Activated T-cell treated with anti-CD3 and anti-CD28 coated beads, Interleukin-2, amount 50 U/mL, for 1 hour (primary cell): ENCODE results near the gene IL10.

ENCODE experiments used
- DNase-seq: peaks from one replicate; pipeline ENCODE4 v3.0.0-alpha.2; 2020

Gene IL10

DNA sequence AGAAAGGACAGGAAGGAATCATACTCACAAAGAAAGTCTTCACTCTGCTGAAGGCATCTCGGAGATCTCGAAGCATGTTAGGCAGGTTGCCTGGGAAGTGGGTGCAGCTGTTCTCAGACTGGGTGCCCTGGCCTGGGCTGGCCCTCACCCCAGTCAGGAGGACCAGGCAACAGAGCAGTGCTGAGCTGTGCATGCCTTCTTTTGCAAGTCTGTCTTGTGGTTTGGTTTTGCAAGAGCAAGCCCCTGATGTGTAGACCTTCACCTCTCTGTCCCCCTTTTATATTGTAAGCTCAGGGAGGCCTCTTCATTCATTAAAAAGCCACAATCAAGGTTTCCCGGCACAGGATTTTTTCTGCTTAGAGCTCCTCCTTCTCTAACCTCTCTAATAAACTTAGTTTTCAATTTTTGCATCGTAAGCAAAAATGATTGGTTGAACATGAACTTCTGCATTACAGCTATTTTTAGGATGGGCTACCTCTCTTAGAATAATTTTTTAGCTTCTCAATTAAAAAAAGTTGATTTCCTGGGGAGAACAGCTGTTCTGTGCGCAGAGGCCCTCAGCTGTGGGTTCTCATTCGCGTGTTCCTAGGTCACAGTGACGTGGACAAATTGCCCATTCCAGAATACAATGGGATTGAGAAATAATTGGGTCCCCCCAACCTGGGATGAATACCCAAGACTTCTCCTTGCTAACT, at the start of gene IL10:
TSS of gene IL10 (minus strand) at position 252 of the 695 bp plus-strand sequence. CDS start at position 193, 59 bp downstream.
- DNase-seq: no peak

DNA sequence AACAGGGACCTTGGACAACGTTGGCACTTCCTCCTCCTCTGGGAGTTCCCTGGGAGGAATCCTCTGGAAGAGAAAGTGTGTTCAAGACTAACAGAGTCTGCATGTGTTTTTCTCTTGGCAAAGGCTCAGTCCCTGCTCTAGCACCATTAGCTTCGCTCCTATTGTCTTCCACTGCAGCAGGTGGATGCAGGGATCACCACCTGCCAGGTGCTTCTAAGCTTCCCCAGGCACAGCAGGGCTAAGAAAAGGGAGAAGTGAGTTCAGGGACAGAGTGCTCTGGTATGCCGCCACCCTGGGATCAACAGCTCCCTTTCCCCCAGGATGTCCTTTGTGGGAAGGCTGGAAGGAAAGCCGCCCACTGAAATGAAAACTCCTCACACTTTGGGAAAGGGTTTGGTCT, 49.2 kb upstream of the IL10 start:
- no peak for DNase-seq

DNA sequence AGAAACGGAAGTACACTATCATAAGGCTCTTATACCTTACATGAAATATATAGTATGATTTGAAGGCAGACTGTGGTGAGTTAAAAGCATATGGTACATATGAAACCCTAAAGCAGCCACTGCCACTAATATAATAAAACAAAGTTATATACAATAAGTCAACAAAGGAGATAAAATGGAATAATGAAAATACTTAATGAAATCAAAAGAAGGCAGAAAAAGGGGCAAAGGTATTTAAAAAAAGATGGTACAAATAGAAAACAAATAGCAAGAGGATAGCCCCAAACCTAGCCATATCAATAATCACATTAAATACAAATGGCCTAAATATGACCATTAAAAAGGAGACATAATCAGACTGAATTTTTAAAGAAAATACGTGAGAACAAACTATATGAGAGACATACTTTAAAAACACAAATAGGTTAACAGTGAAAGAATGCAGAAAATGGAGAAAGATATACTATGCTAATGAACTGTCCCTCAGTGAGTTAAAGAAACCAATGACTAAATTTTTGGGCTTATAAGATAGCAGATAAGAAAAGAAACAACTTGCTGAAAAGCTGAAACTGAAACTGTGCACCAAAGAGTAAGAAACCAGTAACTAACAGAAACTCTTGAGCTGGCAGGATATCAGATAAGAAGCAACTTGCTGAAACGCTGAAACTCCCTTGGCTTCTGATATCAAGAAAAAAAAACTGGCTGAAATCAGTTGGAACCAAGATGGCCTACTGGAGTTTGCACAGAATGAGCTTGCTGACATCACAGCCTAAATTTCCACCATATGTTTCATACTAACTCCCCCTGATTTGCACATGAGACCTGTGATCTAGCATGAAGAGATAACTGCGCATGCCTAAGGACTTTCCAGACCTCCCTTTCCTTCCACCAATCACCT, 44.3 kb upstream of the IL10 start:
- DNase-seq: no peak

DNA sequence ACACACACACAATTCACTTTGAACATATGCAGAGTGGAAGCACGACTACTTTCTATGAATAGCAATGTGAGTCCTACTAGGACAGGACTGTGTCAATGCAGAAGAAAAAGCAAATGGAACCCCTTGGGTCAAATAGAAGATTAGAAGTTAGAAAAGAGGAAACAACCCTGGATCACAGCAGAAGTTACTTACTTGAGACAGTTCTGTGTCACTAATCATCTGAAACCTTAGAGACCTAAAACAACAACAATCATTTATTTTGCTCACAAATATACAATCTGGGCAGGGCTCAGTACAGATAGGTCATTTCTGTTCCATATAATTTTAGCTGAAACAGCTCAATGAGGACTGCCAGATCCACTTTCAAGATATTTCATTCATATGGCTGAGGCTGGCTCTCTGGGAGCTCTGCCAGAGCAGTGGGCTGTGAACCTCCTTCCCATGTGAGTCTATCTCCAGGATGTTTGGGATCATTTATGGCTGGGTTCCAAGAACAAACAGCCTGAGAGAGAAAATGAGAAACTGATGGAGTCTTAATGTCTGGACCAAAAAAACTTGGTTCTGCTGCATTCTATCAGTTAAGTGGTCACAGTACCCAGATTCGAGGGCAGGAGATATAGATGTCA, 42.5 kb upstream of the IL10 start:
- no peak for DNase-seq

DNA sequence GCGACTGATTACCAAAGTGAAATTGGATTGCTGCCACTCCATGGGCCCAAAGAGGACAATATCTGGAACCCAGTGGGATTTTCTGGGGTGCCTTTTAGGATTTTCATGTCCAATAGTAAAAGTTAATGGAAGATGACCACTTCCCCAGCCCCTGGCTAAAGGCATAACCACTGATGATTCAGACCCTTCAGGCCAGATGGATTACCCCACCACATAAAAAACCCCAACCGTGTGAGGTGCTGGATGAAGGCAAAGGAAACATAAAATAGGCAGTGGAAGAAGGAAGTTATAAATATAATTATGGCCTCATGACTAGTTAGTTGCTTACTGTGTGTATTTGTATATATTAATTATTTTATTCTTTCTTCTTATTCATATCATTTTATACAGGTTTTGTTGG, 40.2 kb upstream of the IL10 start:
- no peak for DNase-seq

DNA sequence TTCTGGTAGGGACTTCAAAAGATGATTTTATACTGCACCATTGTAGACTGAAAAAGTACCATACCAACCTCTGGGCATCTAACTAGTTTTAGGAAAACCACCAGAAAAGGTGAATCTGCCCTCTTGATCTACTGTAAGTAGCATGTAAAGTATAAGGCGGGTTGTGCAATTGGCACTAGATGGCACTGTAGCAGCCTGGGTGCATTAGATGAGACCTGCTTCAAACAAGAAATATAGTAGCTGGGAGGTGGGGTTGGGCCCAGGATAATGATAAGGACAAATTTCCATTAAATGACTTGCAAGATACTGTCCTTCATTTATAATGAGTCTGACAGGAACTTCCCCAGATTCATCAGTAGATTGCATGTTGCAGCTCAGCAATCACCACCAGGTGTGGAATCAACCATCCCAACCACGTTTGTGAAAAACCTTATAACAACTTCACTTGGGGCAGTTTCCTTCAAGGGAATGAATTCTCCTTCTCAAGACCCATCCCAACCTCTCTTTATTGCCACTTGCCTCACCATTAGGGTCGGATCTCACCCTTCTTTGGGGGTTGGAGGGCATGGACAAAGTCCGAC, 37.3 kb upstream of the IL10 start:
- no peak for DNase-seq

DNA sequence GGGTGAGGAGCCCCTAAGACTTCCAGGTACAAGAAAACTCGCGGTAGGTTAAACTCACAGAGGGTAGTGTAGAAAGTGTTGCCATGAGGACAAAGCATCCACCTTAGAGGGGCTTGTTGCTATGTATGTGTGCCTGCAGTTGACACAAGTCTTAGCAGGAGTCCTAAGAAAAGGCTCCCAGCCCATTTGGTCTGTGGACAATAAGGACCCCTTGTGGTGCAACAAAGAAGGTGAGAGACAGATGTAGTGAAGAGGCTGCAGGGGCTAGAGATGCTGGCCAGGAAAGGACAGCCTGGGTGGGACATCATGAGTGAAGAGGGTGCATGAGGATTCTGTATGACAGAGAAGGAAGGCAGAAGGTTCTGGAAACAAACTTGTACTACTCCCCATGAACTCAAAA, 36.3 kb upstream of the IL10 start:
- DNase-seq: peak; percentile 46

DNA sequence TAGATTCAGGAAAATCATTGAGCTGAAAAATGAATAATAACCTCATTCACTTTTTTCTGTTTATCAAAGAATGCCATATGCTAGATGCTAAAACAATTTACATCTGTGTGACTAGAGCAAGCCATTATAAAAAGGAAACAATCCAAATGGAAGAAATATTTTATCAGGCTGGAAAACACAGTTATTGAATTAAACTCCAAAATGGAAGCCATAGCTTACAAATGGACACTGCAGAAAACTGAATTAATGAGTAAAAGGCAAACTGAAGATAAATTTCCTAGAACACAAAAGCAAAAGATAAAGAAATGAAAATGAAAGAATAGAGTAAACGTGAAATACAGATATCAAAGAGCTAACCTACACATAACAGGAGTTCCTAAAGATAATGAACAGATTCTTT, 33.1 kb upstream of the IL10 start:
- no peak for DNase-seq

DNA sequence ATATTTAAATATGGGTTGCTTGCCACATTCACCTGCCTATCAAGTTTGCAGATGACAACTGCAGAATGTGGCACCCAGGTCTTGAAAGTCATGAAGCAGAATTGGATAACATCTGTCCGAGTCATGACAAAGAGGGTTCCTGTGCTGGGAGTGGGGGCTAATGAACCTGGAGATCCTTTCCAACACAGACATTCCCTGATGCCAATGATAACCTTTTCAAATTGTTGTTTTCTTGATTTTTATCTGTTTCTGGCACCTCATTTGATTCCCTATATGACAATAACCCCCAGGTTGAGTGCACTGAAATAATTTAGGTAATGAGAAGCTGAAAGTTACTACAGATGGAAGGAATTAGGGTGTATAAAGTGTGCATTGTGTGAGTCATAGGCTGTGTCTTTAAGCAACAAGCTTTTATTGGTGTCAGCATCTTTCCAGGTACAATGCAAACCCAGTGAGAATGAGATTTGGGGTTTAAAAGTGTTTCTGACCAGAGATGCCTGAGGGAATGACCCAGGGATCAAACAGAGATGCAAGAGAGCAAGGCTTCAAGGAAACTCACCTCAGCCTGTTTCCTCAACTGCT, 32.0 kb upstream of the IL10 start:
- DNase-seq: no peak

DNA sequence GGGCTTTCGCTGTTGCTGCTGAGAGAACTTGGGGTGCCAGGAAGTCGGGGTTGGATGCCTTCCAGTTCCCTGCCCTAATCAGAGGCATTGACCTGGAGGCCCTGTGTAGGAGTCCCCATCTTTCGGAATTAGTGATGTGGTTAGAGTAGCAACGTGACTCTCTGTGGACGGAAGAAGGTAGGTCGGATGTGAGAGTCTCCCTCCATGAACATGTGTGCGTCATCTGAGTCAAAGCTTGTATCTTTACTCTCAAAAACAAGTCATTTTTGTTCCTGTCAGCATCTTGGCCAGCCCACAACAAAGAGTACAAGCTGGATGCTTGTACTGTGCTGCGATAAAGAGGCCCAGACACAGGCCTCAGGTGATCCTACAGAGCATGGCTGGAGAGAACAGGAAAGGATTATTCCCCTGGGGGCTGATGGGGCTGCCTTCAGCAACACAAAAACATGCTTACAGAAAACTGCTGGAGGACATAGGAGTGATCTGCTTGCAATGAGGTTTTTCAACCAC, 31.0 kb upstream of the IL10 start:
- peak; percentile 76 for DNase-seq

DNA sequence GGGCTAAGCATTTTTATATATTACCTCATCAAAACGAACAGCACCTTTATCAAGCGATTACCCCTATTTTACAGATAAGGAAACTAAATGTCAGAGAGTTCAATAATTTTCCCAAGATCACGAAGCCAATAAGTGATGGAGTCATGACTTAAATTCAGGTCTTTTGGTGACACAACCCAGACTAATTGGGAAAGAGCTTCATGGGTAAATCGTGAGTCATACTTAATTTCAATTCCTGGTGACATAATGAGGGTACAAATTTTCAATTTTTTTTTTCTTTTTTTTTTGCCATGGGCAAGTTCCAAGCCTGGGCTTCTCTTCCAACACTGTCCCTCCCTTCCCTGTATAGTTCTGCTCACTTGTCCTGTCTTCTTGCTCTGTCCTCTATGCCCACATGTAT, 30.1 kb upstream of the IL10 start:
- DNase-seq: no peak

DNA sequence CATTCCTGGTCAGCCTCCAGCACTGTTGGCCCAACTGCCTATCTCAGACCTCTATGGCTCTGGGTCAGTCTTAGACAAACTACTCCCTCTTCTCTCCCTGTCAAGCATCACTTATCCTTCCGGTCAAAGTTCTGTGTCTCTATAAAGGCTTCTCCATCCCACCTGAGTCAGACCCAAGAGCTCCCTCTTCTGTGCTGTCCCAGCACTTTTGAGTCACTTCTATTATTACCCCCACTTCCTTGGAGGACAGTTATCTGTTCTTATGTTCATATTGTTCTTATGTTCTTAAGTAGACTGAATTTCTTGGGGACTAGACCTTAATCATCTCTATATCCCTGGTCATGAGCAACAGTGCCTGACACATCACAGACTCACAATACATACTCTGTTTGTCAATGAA, 29.2 kb upstream of the IL10 start:
- DNase-seq: no peak

DNA sequence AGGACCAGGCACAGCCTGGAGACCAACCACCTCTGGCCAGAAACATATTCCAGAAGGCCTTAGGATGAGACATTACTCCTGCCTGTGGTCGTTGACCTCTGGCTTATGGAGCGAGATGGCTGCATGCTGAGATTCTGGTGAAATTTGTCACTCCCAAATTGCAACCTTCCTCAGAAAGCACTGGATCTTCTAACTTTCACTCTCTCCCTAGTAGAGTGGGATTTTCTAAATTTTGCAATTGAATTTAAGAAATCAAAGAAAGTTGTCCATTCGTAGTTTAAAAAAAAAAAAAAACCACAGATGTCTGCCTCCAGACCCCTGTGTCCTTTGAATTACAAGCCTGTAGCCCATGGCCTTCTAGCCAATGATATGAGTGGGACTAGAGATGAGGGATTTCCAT, 28.6 kb upstream of the IL10 start:
- no peak for DNase-seq

DNA sequence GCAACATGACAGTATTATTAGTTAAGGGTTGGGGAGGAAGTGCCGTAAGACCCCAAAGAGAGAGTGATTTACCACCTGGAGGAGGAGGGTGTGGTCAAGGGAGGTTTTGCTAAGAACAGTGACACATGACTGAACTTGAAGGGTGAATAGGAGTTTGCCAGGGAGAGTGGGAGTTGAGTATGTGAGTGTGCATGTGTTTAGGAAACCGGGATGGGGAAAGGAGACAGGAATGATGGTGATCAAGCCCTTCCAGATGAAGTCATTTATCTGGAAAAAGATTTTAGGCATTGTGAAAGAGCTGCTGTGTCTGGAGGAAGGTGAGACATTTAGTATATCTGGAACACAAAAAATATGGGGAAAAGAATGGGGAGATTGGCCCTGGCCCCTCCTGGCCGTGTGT, 28.1 kb upstream of the IL10 start:
- DNase-seq: no peak

DNA sequence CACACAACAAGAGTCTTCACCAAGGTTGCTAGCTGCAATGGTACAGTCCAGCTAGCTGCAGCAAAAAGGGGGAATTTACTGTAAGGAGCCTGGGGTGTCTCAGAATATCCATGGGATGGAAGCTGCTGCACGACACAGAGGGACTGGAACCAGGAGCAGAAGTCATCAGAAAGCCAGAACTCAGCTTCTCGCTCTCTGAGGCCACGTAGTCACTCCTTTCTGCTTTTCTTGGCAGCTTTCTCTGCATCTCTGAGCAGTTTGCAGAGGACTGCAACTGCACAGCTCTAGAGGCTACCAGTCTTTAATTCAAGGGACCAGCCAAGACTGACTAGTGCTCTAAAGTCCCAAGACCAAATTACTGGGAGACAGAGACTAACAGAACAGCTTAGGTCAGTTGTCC, 27.0 kb upstream of the IL10 start:
- no peak for DNase-seq

DNA sequence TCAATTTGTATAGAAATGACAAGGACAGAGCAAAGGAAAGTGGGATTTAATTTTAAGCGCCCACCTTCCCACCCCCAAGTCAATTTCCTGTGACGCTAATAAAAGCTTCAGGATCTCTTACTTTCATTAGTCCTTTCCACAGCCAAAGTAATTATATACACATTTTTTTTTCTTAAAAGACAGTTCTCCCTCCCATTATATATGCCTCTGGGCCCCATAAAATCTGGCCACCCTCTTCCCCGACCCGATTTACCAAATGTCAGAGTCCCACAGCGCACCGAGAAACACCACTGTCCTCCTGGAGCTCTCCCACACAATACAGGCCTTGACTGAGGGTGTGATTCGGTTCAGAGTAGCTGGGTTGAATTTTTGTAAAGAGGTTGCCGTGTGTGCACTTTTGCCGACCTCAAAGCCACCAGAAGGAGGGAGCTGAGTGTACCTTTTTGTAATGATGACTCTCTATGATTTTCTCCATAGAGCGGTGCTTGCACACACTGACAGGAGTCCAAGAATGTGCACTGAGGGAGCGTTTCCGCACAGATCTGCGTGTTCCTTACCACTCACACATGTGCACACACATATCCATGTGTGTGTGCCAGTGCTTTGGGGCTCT, 26.2 kb upstream of the IL10 start:
- DNase-seq: no peak

DNA sequence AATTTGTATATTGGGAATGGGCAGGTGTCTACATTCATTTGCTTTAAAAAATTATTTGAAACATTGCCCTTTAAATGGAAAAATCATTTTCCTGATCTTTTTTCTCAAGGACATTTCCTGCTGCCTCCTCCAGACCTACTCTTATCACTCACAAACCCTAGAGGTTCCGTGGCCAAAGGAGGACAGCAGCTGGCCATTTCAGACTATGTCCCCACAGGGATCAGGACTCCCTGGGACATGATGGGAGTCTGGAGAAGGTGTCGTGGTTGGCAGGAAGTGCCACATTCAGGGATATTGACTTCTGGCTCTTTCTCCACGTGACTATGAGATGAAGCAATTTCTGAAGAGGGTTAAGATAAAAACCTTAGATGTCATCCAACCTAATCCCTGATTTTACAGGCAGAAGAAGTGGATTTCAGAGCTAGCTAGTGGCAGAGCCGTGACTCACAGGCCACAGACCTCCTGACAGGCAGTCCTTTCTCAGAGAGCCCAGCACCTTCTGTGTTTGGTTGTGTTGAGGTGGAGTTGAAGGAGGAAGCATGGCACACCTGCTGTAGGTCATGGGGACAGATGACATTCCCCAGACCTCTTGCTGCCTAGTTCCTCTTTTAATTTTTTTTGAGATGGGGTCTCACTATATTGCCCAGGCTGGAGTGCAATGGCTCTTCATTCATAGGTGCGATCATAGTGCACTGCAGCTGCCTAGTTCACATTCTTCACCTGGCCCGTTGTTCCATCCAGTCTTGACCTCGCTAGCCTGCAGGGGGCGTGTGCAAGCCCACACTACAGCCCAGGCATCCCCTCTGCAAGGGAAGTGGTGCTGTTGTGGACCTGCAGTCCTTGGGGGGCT, 25.5 kb upstream of the IL10 start:
- no peak for DNase-seq

DNA sequence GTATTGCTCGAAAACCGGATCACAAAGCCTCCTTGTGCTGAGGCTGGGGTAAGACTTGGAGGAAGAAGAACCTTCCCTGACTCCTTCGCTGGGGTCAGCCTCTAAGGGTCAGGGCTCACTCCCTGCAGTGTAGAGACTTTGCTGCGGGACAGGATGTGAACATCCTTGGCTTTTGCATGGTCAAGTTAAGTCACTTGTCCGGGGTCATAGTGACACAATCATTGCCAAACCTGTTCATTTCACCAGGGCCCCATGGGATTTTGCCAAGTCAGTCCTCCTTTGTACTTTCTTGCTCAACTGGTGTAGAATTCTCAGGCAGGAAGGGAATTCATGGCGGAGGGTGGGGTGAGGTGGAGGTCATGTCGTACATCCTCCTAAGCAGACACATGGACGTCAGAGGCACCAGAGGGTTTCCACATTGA, 24.7 kb upstream of the IL10 start:
- DNase-seq: no peak

DNA sequence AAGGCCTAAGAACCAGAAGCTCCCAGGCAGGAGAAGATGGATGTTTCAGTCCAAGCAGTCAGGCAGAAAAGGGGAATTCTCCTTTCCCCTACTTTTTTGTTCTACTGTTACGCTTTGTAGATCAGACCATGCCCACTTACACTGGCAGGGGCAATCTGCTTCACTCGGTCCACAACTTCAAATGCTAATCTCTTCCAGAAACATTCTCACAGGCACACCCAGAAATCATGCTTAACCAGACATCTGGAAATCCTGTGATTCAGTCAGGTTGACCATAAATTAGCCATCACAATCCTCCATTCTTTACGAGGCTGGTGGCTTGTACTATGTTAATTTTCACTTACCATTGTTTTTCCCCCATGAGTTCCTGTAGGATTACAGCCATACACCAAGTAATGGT, 23.8 kb upstream of the IL10 start:
- DNase-seq: no peak

DNA sequence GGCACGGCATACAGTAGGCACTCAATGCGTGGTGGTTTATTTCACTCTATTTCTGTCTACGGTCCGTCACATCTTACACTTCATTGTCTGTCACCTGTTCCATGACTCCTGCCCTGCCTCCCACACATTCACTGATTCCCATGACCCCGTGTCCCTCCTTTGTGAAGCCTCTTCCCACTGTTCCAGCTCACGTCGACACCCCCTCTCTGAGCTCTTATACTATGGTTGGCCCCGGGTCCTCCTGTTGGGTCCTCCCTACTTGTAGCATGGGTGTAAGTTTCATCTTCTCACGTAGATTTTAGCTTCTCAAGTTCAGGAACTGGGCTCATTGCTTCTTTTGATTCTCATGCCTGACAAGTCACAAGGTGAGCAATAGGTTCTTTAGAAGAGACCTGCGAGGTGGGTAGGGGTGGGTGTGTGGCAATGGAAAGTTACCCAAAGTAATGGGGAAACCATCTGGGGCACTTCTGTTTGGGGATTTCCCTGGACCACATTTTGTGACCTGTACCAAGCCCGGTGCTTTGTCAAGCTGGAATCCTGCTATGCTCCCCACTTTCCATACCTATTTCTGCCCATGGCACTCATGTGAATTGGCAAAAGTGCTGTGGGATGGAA, 22.1 kb upstream of the IL10 start:
- no peak for DNase-seq

DNA sequence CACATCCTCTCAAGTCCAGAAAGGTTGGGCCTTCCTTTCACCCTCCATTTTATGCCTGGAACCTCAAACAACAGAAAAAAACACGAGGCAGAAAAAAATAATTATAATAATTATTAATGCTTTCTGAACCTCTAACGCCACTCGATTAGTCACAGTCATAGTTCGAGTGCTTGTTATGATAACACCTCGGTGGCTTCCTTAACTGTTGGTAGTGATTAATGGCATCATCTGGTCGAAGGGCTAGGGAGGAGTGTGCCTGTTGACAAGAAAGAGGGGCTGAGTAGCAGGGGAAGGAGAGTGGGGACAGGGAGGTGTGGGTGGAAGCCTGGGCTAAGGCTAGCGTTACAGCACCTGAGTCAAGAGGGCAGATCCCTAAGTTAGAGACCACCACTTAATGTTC, 21.3 kb upstream of the IL10 start:
- no peak for DNase-seq
